GM10266 (cell line): ENCODE data around the gene LRRC34.

Experiments
- DNase-seq: peaks from one replicate; pipeline ENCODE4 v3.0.0; 2012; ENCODE audit errors: extremely low spot score
- TF ChIP-seq, protein P1 (sequence below): IDR thresholded peaks from 2 replicates; pipeline ENCODE4 v1.5.1; 2012; ENCODE audit warnings: mild to moderate bottlenecking, low read depth; ENCODE audit not compliant: control insufficient read depth, insufficient read depth; ENCODE audit errors: missing control alignments

LRRC34 gene

DNA sequence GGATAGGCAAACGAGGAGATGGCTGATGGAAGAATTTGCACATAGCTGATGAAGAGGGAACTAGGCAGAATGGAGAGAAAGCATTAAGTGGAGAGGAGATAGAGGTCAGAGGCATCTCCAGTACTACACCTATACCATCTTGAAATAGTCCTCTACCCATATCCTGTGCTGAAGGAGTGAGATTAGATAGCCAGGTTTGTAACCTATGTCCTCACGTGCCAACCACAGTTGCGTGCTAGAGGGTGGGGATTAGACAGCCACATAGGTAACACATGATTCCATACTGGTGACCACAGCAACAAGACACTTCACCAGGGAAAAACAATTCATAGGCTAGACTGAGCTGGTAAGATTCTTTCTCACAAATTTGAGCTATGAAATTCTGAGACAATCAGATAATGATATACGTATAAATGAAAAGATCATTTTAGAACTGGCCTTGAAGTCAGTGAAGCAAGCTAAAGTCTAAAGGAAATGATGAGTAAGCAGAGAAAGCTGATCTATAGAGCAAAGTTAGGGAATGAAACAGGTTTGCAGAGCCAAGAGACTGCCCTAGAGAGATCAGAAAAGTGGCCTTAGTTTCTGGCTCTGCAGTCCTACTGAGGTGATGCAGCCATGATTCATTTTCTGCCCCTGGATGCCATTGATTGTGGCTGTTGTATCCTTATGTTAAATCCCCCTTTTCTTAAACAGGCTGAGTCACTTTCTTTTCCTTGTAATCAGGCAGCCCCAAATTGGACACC is 21.8 kb downstream of the LRRC34 start:
- DNase-seq: no peak
- TF ChIP-seq, protein P1, sequence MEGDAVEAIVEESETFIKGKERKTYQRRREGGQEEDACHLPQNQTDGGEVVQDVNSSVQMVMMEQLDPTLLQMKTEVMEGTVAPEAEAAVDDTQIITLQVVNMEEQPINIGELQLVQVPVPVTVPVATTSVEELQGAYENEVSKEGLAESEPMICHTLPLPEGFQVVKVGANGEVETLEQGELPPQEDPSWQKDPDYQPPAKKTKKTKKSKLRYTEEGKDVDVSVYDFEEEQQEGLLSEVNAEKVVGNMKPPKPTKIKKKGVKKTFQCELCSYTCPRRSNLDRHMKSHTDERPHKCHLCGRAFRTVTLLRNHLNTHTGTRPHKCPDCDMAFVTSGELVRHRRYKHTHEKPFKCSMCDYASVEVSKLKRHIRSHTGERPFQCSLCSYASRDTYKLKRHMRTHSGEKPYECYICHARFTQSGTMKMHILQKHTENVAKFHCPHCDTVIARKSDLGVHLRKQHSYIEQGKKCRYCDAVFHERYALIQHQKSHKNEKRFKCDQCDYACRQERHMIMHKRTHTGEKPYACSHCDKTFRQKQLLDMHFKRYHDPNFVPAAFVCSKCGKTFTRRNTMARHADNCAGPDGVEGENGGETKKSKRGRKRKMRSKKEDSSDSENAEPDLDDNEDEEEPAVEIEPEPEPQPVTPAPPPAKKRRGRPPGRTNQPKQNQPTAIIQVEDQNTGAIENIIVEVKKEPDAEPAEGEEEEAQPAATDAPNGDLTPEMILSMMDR: no peak

DNA sequence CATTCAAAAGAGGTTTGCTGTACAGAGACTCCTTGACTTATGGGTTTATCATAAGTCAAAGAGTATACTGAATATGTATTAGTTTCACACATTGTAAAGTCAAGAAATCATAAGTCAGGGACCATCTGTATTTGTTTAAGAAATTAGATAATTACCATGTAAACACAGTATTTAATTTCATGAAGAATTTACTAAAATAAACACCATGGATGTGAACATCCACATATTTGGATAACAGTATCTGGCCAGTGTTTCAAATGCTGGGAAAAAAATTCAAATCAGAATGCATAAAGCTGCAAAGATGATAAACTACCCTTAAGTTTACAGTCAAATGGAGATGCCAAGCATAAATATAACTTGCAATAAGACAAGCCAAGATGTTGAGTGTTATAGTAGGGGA is 22.5 kb downstream of the LRRC34 start:
- TF ChIP-seq, protein P1: no peak
- DNase-seq: no peak

DNA sequence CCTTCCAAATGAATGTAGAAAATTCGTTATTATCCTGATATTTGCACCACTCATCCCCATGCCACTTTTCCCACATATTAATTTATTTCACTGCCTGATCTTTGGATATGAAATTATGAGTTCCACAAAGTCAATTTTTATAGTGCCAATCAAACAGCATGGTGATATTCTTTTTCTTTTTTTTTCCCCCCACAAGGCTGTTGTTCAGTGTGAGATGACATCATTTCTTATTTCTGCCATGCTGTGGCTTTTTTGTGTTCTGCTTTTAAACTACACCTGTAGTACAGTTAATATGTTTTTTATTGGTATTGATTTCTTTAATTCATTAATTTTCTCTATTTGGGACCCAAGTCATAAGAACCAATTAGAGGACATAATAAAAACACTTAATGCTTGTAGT is 24.9 kb downstream of the LRRC34 start:
- no peak for DNase-seq
- TF ChIP-seq, protein P1: no peak

DNA sequence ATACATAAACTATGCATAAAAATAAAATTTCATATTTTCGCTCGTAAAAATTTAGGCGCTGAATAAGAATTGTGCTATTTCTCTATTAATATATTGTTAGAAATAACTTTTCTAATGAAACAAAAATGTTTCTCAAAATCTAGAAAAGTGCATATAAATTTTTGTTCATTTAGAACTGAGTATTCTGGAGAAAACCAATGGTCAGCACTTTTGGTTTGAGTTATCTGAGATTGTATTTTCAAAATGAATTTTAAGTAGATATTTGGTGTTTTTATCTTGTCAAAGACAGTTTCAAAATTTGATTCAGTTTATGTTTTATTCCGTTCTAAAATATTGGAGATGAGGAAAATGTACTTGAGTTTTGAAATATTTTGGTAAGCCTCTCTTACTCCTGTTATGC is 25.6 kb downstream of the LRRC34 start:
- no peak for DNase-seq
- TF ChIP-seq, protein P1: no peak

DNA sequence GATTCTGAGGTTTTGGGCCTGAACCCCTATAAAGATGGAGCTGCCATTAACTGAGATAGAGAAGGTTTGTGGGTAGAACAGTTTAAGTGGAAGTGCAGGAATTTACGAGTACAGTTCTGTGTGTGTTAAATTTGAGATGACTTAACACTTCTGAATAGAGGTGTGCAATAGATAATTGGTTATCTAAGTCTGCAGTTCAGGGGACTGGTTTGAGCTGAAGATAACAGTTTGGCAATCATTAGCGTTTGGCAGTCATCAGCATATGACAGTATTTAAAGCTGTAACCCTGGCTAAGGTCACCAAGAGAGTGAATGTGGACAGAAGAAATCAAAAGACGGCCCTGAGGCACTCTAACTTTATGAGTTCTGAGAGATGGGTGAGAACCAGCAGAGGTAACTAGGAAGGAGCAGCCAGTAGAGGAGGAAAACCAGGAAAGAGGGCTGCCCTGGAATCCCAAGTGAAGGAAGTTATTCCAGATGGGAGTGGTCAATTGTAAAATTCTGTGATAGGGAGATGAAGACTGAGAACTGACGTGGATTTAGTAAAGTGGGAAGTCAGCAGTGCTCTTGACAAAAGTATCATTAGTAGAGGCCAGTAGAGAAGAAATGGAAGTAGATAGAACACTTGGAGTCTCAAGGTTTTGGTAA is 31.4 kb downstream of the LRRC34 start:
- TF ChIP-seq, protein P1: no peak
- no peak for DNase-seq

DNA sequence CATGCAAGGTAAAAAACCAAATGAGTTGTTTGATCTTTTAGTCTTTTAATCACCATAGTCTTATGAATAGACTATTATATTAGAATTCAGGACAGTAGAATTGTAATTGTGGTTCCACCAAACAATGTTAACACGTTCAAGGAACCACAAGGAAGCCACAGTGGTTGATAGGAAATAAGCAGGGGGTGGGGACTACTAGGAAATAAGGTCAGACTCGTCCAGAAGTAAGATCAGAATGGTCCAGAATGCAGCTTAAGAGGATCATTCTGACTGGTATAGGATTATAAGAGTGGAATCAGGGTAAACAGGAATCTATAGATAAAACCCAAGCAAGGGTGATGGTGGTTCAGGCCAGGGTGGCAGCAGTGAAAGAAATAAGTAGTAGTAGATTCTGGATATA is 32.0 kb downstream of the LRRC34 start:
- no peak for DNase-seq
- TF ChIP-seq, protein P1: no peak

DNA sequence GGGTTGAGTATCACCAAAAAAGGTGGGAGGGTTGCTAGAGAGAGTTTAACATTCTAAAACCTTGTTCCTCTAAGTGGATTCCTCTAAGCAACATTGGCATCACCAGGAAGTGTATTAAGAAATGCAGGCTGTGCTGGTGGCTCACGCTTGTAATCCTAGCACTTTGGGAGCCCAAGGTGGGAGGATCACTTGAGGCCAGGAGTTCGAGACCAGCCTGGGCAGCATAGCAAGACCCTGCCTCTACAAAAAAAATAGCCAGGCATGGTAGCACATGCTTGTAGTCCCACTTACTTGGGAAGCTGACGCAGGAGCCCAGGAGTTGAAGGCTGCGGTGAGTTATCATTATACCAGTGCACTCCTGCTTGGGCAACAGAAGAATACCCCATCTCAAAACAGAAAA is 34.9 kb downstream of the LRRC34 start:
- TF ChIP-seq, protein P1: no peak
- DNase-seq: no peak
